GM21717 (cell line): ENCODE data around the gene NLGN4Y.

ENCODE experiments used
- ATAC-seq: cut with Tn5 transposase; IDR thresholded peaks from one replicate; pipeline ENCODE4 v1.9.1; 2021; ENCODE audit warnings: mild to moderate bottlenecking, moderate library complexity; ENCODE audit not compliant: unreplicated experiment

Gene NLGN4Y

DNA sequence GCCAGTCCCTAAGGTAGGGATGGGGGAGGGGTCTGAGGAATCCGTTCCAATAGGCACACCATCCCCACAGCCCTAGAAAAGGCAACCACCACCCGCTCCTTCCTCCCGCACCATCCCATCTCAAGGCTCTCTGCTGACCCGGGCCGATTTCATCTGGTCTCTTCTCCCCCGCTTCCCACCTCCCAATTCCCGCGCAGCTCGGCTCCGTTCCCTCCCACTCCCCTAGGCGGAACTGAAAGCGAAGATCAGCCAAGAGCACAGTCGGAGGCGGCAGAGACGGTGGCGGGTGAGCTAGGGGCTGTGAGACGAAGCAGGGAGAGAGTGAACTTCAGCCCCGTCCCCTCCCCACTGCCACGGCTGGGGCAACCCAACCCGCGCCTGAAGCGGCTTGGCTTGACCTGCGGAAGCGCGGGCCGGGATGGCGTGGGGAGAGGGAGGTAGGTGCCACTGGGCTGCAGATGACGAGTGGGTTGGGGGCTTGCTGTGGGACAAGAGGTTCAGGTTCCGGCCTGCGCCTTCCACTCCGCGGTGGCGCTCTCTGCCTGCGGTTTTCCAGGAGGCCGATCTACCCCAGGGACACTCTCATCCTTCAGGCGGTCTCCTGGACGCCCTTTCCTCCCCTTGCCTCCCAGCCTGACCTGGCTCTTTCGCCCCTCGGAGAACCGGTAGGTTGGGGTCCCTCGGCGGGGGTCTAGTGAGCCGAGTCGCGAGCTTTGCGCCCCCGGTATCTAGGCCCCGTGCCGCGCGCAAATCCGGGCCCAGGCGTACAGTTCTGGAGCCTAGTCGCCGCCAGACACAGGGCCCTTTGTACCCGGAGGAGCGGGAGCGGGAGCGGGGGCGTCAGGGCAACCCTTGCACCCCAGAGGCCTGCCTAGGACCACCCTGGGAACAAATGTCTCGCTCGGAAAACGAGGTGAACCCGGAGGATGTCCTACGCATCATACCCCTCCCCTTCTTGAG is at the start of gene NLGN4Y:
Gene NLGN4Y, plus strand, starts transcription at position 258 of the 960 bp plus-strand sequence. CDS start 97,591 bp downstream, outside the sequence.
- ATAC-seq: no peak

DNA sequence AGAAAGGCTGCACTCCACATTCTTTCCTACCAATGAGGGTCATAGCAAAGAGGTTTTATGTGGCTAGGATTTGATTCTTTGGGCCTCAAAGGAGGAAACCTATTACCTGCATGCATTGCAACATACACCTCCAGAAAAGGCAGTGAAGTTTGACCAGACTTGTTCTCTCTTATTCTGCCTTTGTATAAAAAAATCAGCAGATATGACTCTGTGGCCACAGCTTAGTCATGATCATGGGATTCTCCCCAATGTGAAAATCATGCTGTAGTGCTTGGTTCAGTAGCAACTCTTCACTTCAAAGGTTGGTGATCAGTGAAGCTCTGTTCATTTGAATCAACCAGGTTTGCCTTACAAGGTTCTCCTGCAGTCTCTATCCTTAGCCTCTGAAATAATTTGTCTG is 38.4 kb upstream of the NLGN4Y start:
- no peak for ATAC-seq

DNA sequence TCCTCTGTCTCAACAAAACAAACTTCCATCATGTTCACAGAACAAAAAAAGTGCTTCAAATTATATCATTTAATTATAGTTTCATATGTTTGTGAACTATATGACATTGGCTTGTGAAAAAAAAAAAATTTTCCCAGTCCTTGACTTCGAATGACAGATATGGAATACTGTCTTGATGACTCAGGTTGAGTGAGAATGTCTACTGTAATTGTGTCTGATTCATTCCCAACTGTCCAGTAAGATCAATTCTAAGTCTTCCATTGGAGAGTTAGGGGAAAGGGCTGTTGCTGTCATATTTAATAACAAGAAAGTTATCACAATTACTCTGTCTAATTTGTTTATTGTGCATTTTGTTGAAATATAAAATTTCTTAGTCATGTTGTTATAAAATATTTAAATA is 34.1 kb upstream of the NLGN4Y start:
- ATAC-seq: no peak

GRCh38 chrY:14498071-14498470 is 26.3 kb upstream of the NLGN4Y start:
- ATAC-seq: no peak

DNA sequence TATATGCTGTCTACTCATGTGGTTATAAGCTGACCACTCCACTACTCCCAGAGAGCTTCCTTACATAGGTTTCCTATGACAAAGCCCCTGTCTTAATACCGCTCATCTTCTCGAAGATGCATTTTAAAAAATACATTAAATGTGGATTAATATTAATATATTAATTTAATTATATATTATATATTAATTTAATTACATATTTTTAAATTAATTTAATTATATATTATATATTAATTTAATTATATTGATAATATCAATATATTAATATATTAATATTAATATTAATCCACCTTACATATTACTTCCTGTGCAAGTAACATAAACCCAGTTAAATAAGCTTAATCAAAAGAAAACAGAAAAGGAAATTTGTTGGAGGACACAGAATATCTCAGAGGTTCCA is 19.7 kb upstream of the NLGN4Y start:
- ATAC-seq: no peak

- no peak for ATAC-seq
Observed at GRCh38 chrY:14522379-14522950, 1.9 kb upstream of the NLGN4Y start.

DNA sequence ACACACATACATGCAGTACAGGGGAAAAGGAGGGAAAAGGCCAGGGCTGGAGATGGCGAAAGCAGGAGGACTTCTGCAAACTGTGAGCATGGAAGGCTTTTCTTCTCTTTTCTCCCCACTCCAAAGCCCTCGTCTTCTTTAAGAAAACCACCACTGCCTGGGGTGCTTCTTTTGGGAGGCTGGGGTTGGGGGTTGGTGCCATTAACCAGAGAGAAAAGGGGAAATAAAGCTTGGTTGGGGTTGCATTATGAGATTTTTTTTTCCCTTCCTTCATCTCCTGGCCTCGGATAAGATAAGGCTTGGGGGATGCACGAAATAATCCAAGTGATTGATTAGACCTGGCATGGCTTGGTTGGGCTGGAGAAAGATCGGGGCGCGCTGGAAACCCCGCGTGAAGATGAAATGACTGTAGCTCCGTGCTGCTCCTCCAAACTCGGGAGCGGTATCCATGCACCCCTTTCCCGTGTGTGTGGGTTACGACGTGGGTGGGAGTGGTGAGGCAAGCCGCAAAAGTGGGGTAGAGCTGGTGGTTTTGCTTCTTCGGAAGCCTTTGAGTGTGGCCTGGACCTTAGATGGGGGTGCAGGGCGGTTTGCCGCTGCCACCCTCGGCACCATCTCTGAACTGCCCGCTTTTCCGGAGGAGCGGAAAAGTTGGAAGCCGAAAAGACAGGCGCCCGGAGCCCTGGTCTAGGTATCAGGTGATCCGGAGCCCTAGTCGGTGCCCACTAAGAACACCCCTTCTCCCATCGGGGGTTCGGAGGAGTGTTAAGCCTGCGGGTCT is 648 bp upstream of the NLGN4Y start:
- no peak for ATAC-seq

DNA sequence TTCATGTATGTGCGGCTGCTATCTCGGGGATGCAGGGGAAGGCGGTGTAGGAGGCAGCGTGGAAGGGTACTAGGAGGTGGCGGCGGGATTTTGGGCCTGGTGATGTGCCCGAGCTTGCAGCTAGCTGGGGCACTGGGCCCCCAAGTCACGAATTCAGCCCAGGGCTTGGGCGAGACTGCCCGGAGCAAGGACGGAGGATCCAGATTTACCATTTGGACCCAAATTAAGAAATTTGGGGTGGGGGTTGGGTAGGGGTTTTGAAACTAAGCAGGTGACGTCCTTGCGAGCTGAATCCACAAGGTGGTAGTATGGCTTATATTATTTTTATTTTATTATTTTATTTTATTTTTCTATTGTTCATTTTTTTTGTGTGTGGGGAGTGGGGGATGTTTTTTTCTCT is 986 bp downstream of the NLGN4Y start:
- no peak for ATAC-seq

DNA sequence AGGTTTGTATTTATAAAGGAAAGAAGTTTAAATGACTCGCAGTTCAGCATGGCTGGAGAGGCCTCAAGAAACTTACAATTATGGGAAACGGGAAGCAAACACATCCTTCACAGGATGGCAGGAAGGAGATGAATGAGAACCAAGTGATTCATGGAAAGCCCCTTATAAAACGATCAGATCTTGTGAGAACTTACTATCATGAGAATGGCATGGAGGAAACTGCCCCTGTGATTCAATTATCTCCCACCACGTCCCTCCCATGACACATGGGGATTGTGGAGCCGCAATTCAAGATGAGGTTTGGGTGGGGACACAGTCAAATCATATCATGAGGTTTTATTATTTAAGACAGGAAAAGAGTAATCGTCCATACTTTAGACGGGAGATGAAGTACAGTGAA is 4.0 kb downstream of the NLGN4Y start:
- no peak for ATAC-seq

- ATAC-seq: no peak
Observed at GRCh38 chrY:14536703-14537102, 12.4 kb downstream of the NLGN4Y start.

DNA sequence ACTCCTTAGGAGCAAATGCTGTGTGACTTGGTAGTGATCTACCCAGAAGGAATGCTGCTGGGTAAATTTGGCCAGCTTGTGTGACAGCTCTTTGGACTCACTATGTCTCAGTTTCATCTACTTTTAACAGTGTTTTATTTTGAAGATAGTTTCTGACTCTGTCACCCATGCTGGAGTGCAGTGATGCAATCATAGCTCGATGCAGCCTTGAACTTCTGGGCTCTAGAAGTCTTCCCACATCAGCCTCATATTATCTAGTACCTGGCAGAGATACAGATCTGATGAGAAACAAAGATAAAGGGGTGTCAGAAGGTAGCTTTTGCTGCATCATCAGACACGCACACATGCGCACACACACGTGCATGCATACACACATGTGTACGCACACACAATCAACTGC is 19.2 kb downstream of the NLGN4Y start:
- no peak for ATAC-seq

DNA sequence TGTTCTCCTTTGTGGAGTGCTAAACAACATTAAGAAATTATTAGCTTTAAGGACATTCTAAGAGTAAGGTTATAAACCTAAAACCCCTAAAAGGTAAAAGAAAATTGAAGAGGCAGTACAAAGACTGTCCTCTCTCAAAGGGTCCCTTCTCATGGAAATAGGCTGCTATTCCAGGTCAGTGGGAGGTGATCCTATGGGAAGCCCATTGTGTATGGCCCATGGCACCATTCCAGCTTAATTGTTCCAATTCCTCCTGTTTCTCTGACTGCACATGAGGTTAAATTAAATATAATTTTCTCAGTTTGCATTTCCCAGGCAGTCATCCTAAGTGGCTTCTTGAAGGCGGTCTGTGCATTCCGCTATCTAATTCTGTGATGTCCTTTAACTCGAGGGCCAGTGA is 57.0 kb downstream of the NLGN4Y start:
- no peak for ATAC-seq

- no peak for ATAC-seq
Observed at GRCh38 chrY:14586725-14587124, 62.4 kb downstream of the NLGN4Y start.

DNA sequence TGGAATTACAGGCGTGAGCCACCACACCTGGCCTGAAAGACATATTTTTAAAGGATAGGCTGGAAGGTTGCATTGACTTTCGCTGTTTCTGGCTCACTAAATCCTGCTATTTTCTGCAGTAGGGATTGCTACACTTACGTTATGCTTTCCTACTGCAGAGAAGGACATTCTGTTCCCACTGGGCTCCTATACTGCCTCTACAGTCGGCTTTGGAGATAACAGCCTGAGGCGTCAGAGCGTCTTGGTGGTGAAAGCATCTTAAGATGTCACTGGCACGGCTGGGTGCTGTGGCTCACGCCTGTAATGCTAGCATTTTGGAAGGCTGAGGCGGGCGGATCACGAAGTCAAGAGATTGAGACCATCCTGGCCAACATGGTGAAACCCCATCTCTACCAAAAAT is 77.0 kb downstream of the NLGN4Y start:
- no peak for ATAC-seq

- ATAC-seq: no peak
Observed at GRCh38 chrY:14617625-14618024, 93.3 kb downstream of the NLGN4Y start.

- no peak for ATAC-seq
Observed at GRCh38 chrY:14618513-14618912, 94.2 kb downstream of the NLGN4Y start.

GRCh38 chrY:14628208-14628607 is 103.9 kb downstream of the NLGN4Y start:
- ATAC-seq: no peak

DNA sequence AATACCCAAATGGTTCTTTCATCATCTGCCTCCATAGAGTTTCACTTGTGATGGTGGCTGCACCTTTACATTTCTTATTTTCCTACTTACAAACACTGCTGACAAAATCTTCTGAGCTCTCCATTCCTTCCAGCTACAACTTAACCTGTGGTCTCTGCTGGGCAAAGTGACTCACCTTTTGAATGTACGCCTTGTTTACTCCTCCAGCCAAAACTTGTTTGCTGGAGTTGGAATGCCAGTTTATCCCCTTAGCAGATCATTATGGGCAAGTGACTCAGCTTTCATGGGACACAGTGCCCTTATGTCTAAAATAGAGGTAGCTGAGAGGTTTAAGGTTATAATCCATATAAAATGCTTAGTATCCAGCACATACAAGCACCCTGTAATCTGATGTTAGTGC is 107.3 kb downstream of the NLGN4Y start:
- no peak for ATAC-seq

DNA sequence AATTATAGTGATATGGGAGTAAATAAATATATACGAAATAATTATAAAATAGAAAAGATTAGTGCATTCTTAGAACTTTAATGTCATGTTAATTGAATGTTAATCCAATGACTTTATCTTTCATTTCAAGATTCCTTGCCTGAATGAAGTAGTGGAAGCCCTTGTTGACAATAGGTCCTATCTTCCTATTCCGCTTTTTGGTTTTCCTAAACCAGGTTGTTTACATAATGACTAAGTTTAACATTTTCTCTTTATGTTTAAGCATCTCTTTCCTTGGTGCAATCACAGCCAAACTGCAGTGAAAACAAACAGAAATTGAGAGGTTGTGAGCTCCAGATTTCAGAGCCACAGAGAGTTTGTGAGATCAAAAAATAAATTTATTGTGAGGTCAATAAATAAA is 109.4 kb downstream of the NLGN4Y start:
- ATAC-seq: no peak

DNA sequence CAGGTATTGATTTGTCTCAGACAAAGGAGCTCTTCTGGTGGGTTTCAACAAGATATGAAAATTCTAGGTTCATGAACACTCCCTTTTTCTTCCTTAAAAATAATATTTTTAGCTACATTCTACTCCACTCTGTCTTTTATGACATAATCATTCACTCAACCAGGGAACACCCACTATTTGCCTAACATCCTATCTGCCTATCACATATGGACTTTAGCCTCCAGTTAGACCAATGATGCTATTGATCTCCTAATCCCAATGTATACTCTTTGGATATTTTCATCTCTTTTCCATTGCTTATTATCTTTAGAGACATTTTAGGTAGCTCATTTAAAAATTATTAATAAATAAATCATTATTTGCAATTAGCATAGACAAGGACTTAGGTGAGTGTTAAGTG is 110.6 kb downstream of the NLGN4Y start:
- no peak for ATAC-seq

DNA sequence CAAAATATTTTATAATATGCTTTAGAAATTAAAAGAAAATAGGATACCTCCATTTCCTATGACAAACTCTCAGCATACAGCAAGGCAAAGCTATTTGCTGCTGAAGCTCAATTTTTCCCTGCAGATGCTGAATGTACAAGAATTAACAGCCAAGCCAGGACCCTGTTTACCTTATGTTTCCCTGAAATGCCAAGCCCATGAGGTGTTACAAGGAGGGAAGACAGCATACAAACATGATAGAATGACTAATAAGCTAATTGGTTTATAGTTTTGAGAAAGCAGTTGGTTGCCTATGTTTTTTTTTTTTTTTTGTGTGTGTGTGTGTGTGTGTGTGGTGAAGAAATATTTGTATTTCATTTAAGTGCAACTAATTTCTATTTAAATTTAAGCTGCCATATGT is 113.2 kb downstream of the NLGN4Y start:
- no peak for ATAC-seq

DNA sequence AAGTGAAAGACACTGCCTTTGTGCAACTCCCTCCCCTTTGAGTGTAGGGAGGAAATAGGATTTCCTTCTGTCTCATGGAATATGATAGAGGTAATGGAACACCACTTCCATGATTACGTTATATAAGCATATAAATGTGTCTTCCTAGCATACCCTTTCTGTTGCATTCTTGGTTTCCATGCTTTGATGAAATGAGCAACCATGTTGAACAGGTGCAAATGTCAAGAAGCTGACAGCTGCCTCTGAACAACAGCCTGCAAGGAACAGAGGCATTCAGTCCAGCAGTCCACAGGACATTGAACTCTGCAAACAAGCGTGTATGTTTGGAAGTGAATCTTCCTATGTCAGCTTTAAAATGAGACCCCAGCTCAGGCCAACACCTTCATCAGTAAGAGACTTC is 117.5 kb downstream of the NLGN4Y start:
- no peak for ATAC-seq
